Measurements from ENCODE around the gene INHBC. TPM values are rescaled to one million over a fixed set of nuclear protein-coding genes. Genes with fewer than 3 reads are reported as not detected.
A peak's percentile ranks its signal among the peaks of the same experiment; 100 is the strongest.

The INHBC gene
- polyA plus RNA-seq, 3 donors, result 0.22 to 0.27 (median 0.26) TPM

GRCh38 chr12:57454213-57454565 is 19.6 kb downstream of the INHBC start:
- no peak for DNase-seq

GRCh38 chr12:57454566-57455373 is 20.2 kb downstream of the INHBC start, which contains the start of gene INHBE:
TSS of gene INHBE (plus strand) at chr12:57455307. CDS start at chr12:57455537, 230 bp downstream.
- no peak for DNase-seq

- DNase-seq, result no peak
Measured at GRCh38 chr12:57455374-57456144, 21.0 kb downstream of the INHBC start.

GRCh38 chr12:57456145-57456700 is 21.6 kb downstream of the INHBC start:
- no peak for DNase-seq

GRCh38 chr12:57456737-57457490 is 22.3 kb downstream of the INHBC start:
- DNase-seq, result no peak

- DNase-seq, result no peak
Measured at GRCh38 chr12:57458665-57459054, 24.1 kb downstream of the INHBC start.

GRCh38 chr12:57459055-57459749 is 24.6 kb downstream of the INHBC start:
- DNase-seq, result peak; percentile 97

GRCh38 chr12:57459750-57460467 is 25.3 kb downstream of the INHBC start, which contains the start of gene GLI1:
TSS of gene GLI1 (plus strand) at chr12:57459785. CDS start at chr12:57463692, 3,907 bp downstream.
- DNase-seq, result no peak

GRCh38 chr12:57460468-57460784 is 25.8 kb downstream of the INHBC start:
- DNase-seq, result no peak

GRCh38 chr12:57460841-57461275 is 26.3 kb downstream of the INHBC start:
- no peak for DNase-seq

- peak; percentile 89 for DNase-seq
Measured at GRCh38 chr12:57461276-57461916, 26.8 kb downstream of the INHBC start.

- DNase-seq, result no peak
Measured at GRCh38 chr12:57461917-57462250, 27.3 kb downstream of the INHBC start.

- peak; percentile 92 for DNase-seq
Measured at GRCh38 chr12:57462251-57462911, 27.8 kb downstream of the INHBC start.

GRCh38 chr12:57462912-57463253 is 28.3 kb downstream of the INHBC start:
- DNase-seq, result no peak

- DNase-seq, result no peak
Measured at GRCh38 chr12:57464569-57464968, 30.0 kb downstream of the INHBC start.

- no peak for DNase-seq
Measured at GRCh38 chr12:57465030-57465746, 30.6 kb downstream of the INHBC start.

- DNase-seq, result no peak
Measured at GRCh38 chr12:57465747-57466505, 31.3 kb downstream of the INHBC start.

- no peak for DNase-seq
Measured at GRCh38 chr12:57467212-57467874, 32.8 kb downstream of the INHBC start.

All from renal pelvis (tissue), 4 donors.